T-helper 1 cell treated with Interleukin-12 subunit alpha and Interleukin-12 subunit beta and Interleukin-4 antibody, amounts not matched to agents 30 μg/mL and 1 μg/mL, for 36 hours (primary cell): ENCODE data around the gene GADL1.

Experiments used
- H3K27ac Mint-ChIP-seq: one replicate; pipeline ENCODE4 v1.8.0; 2021; ENCODE audit warnings: mild to moderate bottlenecking, mixed read lengths
- H3K27me3 Mint-ChIP-seq: one replicate; pipeline ENCODE4 v1.8.0; 2021; ENCODE audit warnings: low read depth, mixed read lengths
- H3K36me3 Mint-ChIP-seq: one replicate; pipeline ENCODE4 v1.8.0; 2021; ENCODE audit warnings: low read depth, mixed read lengths
- H3K4me1 Mint-ChIP-seq: one replicate; pipeline ENCODE4 v1.8.0; 2021; ENCODE audit warnings: low read depth, mixed read lengths
- H3K4me3 Mint-ChIP-seq: one replicate; pipeline ENCODE4 v1.8.0; 2021; ENCODE audit warnings: mild to moderate bottlenecking, moderate library complexity, mixed read lengths
- H3K9me3 Mint-ChIP-seq: one replicate; pipeline ENCODE4 v1.8.0; 2021; ENCODE audit warnings: mixed read lengths

The GADL1 gene

DNA sequence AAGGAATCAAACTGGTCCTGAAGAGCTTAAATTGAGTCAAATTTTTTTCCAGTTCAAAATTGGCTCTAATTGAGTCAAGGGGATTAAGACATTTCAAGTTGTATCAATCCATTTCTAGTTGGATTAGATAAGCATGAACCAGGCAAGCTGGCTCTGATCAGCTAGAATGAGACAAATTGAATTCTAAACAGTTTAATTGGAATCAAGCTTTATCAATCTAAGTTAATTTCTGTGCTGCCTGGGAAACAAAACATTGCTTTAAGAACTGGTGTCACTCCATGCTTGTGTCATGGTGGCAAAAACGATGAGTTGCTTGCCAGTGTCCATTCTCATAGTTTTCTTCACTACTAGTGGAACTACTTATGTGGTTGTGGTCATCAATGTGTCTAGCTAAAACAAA lies 171.2 kb downstream of the GADL1 start:
- peaks cover 6% of the 10 kb centered on the region for H3K27me3 Mint-ChIP-seq
- H3K36me3 Mint-ChIP-seq: peaks cover 2% of the 10 kb centered on the region
- H3K4me1 Mint-ChIP-seq: peaks cover 4% of the 10 kb centered on the region
- peaks cover 11% of the 10 kb centered on the region for H3K9me3 Mint-ChIP-seq
- H3K4me3 Mint-ChIP-seq: no peak overlapping the region
- no peak overlapping the region for H3K27ac Mint-ChIP-seq

DNA sequence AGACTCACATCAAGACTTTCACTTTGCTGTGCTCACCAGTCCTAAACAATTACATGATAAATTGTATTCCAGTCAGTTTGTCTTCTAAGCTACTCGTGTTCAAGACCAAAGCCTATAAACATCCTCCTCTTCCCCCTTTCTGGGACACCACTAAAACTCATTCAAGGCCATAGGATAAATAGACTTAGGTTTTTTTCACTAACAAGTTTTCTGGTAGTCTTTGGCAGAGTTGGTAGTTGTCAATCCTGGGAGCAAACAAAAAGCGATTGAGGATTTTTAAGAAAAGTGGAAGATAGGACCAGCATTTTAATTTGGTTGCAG lies 173.2 kb downstream of the GADL1 start:
- no peak overlapping the region for H3K4me3 Mint-ChIP-seq
- H3K36me3 Mint-ChIP-seq: peaks cover 2% of the 10 kb centered on the region
- H3K27me3 Mint-ChIP-seq: peaks cover 6% of the 10 kb centered on the region
- H3K27ac Mint-ChIP-seq: no peak overlapping the region
- H3K9me3 Mint-ChIP-seq: peaks cover 11% of the 10 kb centered on the region
- H3K4me1 Mint-ChIP-seq: peaks cover 4% of the 10 kb centered on the region

DNA sequence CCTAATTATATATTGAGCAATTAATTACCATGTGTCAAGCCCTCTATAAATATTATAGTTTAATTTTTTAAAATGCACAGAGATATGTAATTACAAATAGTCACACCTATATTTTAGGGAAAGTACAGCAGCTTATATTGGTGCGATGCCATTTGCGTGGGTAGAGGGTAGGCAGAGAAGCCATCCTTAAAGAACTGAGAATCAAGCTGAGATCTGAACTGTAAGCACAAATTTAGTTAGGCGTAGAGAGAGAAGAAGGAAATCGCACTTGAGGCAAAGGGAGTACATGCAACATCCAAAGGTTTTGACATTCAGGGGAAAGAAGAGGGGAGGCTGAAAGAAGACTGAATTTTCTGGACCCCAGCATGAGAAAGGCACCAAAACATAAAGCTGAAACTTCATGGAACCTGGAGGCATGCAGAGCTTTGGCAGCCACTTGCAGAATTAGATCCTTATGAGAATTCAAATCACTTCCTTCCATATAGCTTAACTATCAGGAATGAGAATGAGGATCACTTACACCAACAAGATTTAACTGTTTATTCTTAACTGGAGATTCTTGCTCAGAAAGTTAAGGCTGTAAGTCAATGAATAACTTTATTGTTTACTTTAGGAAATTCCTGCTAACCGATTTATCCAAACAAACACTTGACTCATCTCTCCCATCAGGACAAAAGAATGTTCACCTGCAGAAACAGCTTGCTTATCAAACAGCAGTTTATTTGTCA lies 173.7 kb downstream of the GADL1 start:
- H3K27ac Mint-ChIP-seq: no peak overlapping the region
- H3K4me3 Mint-ChIP-seq: no peak overlapping the region
- H3K27me3 Mint-ChIP-seq: peaks cover 6% of the 10 kb centered on the region
- H3K4me1 Mint-ChIP-seq: peaks cover 4% of the 10 kb centered on the region
- peaks cover 11% of the 10 kb centered on the region for H3K9me3 Mint-ChIP-seq
- peaks cover 2% of the 10 kb centered on the region for H3K36me3 Mint-ChIP-seq

DNA sequence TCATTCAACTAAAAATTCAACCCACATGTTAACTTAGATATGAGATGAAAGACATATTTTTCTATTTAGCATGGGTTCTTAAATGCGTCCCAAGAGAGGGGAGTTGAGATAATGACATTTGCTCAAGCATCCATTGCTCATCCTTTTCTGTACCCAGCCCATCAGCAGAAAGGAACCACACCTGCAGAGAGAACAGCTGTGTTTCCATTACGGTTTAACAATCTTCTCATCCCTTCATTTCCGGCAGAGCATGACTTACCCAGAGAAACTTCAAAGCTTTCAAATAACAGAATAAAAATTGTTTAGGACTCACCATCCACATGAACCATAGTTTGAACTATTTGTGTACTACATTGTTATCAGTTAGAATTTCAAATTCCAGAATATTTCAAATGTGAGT lies 174.9 kb downstream of the GADL1 start:
- H3K27me3 Mint-ChIP-seq: peaks cover 6% of the 10 kb centered on the region
- peaks cover 5% of the 10 kb centered on the region for H3K9me3 Mint-ChIP-seq
- peaks cover 2% of the 10 kb centered on the region for H3K36me3 Mint-ChIP-seq
- no peak overlapping the region for H3K4me3 Mint-ChIP-seq
- no peaks in the 10 kb centered on the region for H3K4me1 Mint-ChIP-seq
- no peak overlapping the region for H3K27ac Mint-ChIP-seq

DNA sequence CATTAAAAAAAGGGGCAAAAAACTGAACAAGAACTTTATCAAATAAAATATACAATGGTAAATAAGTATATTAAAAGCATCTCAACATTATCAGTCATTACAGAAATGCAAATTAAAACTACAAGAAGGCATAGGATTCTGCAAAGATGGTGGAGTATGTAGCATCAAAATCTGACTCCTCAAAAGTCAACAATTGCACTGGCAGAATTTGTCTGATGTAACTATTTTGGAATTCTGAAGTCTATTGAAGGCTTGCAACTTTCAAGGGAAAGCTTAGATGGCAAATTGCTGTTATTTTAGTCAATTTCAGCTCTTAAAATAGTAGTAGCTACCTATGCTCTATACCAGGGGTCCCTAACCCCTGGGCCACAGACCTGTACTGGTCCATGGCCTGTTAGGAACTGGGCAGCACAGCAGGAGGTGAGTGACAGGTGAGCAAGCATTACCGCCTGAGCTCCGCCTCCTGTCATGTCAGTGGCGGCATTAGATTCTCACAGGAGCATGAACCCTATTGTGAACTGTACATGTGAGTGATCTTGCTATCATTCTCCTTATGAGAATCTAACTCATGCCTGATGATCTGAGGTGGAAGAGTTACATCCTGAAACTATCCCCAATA lies 180.5 kb downstream of the GADL1 start:
- no peaks in the 10 kb centered on the region for H3K4me1 Mint-ChIP-seq
- no peaks in the 10 kb centered on the region for H3K36me3 Mint-ChIP-seq
- no peak overlapping the region for H3K4me3 Mint-ChIP-seq
- no peaks in the 10 kb centered on the region for H3K27me3 Mint-ChIP-seq
- H3K27ac Mint-ChIP-seq: no peak overlapping the region
- H3K9me3 Mint-ChIP-seq: no peaks in the 10 kb centered on the region

DNA sequence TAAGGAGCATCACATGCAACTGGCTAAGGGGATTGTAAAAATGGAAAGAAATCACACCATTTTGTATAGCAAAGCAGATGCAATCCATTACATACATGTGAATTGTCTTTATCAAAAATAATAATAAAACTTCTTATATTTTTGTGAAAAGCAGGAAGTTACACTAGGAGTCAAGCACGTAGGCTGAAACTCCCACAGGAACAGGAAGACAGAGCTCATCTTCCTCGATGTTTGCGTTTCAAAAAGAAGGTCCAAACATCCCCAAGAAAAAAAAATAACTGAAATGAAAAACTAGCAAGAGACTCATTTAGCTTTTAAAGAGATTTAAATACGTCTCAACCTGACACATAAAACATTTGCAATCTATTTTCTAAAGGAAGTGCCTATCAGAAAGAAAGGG lies 181.5 kb downstream of the GADL1 start:
- H3K9me3 Mint-ChIP-seq: no peaks in the 10 kb centered on the region
- H3K27ac Mint-ChIP-seq: no peak overlapping the region

DNA sequence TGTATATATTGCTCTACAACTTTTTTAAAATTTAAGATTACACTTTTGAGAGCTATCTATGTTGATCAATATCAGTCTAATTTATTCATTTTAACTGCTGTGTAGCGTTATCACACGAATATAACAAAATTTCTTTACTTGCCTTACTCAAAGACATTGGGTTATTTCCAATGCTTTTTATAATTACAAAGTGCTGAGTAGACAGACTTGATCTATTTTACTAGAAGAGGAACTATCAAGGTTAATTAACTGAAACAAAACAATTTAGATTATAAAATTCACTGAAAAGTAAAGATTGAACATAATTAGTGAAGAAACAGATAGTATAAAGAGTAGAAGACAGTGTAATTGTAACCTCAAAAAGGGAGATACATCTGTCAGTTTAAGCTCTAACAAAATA lies 182.6 kb downstream of the GADL1 start:
- Mint-ChIP-seq H3K27ac (no peak overlapping the region), H3K9me3 (peaks cover 4% of the 10 kb centered on the region), H3K4me1 (peaks cover 3% of the 10 kb centered on the region), H3K27me3 (no peaks in the 10 kb centered on the region), H3K4me3 (no peak overlapping the region), H3K36me3 (peaks cover 6% of the 10 kb centered on the region)

More for the DNA sequence above, 181.5 kb downstream of the GADL1 start:
- Mint-ChIP-seq H3K4me1 (peaks cover 3% of the 10 kb centered on the region), H3K36me3 (peaks cover 2% of the 10 kb centered on the region), H3K4me3 (no peak overlapping the region), H3K27me3 (no peaks in the 10 kb centered on the region)

DNA sequence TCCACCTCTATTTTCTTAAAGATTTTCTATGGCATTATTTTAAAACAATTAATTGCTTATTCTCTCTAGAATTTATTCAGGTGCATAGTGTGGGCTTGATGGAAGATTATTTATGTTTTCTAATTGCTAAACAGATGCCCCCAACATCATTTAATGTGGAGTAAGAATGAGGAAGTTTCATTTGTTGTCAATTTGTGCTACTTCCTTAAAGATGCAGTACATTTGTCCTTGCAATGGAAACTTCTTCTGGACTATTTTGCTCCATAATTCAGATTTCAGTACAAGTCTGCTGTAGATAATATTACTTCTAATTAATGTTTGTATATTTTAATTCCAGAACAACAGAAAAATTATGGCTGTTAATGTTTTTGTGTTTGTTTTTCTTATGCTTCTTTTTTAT lies 183.3 kb downstream of the GADL1 start:
- H3K4me3 Mint-ChIP-seq: no peak overlapping the region
- no peak overlapping the region for H3K27ac Mint-ChIP-seq
- H3K27me3 Mint-ChIP-seq: no peaks in the 10 kb centered on the region
- peaks cover 4% of the 10 kb centered on the region for H3K9me3 Mint-ChIP-seq
- peaks cover 3% of the 10 kb centered on the region for H3K4me1 Mint-ChIP-seq
- H3K36me3 Mint-ChIP-seq: peaks cover 11% of the 10 kb centered on the region

DNA sequence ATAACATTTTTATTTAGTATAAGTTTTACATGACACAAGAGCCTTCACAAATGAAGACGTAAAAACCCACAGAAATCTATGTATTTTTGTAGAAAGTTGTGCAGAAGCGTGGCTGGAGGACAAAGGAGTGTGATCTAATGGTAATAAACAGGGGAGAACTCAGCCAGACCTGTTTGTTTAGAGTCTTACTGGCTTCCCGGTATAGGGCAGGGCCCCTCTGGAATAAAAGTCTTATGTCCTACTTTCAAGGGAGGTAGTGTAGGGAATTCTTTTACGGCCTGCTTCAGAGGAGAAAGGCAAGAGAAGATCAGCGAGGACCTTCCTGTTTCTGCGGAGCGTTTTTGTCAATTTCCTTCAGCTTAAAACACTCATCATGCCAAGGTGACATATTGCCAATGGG lies 184.4 kb downstream of the GADL1 start:
- peaks cover 3% of the 10 kb centered on the region for H3K4me1 Mint-ChIP-seq
- H3K9me3 Mint-ChIP-seq: peaks cover 4% of the 10 kb centered on the region
- no peak overlapping the region for H3K4me3 Mint-ChIP-seq
- H3K27ac Mint-ChIP-seq: no peak overlapping the region
- no peaks in the 10 kb centered on the region for H3K27me3 Mint-ChIP-seq
- H3K36me3 Mint-ChIP-seq: peaks cover 14% of the 10 kb centered on the region

DNA sequence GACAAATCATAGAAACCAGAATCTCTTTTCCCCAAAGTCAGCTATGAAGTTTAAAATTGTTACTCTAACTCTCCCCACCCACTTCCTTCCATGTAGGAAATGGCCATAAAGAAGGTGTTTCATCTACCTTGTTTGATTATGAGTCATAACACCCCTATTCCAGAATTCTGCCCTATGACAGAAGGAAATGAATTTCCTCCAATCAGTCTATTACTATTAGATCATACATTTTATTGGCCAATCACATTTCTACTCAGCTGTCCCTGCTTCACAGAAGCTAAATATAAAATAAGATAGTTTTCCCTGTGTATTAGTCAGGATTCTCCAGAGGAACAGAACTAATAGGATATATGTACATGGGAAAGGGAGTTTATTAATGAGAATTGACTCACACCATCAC lies 186.0 kb downstream of the GADL1 start:
- peaks cover 14% of the 10 kb centered on the region for H3K36me3 Mint-ChIP-seq
- H3K4me1 Mint-ChIP-seq: peaks cover 3% of the 10 kb centered on the region
- H3K9me3 Mint-ChIP-seq: peaks cover 4% of the 10 kb centered on the region
- no peak overlapping the region for H3K4me3 Mint-ChIP-seq
- no peak overlapping the region for H3K27ac Mint-ChIP-seq
- no peaks in the 10 kb centered on the region for H3K27me3 Mint-ChIP-seq

DNA sequence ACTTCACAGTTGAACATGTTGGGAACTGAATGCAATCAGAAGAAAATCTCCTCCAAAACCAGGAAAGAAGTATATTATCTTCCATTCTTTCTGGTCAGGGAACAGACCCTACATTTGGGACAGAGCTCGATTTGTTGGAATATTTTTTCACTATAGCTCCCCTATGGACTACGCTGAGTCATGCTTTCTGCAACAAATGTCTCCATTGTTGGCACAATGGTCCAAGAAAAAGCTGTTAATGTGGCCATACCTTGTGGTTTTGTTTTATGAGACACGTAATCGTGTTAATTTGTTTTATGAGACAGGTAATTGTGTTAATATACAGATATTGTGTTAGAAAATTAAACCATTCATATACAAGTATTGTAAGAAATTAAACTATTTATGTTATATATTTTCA lies 186.6 kb downstream of the GADL1 start:
- no peak overlapping the region for H3K27ac Mint-ChIP-seq
- peaks cover 3% of the 10 kb centered on the region for H3K4me1 Mint-ChIP-seq
- no peaks in the 10 kb centered on the region for H3K27me3 Mint-ChIP-seq
- H3K36me3 Mint-ChIP-seq: peaks cover 16% of the 10 kb centered on the region
- no peak overlapping the region for H3K4me3 Mint-ChIP-seq
- H3K9me3 Mint-ChIP-seq: peaks cover 4% of the 10 kb centered on the region

DNA sequence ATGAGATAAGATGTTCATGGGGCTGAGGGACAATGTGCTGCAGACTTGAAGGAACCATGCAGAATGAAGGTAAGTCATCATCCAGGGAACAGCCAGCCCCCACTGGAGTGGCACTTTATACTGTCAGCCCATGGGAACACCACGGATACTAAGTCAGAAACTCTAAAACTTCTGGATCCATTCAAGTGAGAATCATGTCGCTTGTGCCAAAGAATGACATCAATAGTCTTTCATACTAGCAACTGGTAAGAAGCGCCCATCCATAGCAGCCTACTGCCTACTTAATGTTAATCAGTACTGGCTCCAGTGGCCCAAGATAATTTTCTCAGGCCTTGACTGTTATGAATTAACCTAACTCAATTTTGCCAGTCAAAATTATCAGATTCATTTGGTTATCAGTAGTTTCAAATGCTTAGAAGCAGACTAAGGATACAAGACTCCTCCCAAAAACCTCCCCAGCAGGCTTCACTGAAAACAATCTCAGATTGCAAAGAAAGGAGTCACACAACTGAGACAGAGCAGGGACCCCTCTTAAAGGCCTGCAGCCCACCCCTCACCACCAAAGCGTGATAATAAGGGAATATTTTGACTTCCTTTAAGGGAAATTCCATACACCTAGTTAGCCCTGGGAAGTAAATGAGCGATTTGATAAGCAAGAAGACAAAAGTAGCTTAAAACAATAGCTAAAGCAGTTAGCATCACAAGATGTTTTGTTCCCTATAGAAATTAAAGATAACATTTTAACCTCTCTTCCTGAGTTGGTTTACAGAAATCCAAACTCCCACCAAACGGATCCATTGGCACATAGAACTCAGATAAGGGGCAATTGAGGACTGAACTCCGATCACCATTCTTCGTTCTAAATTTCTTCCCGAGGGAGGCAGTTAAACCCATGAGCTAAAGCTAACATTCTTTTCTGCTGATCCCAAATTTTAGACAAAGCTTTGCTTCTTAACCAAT lies 189.2 kb downstream of the GADL1 start:
- no peak overlapping the region for H3K4me3 Mint-ChIP-seq
- H3K36me3 Mint-ChIP-seq: peaks cover 24% of the 10 kb centered on the region
- peaks cover 4% of the 10 kb centered on the region for H3K9me3 Mint-ChIP-seq
- no peaks in the 10 kb centered on the region for H3K27me3 Mint-ChIP-seq
- no peak overlapping the region for H3K27ac Mint-ChIP-seq
- peaks cover 6% of the 10 kb centered on the region for H3K4me1 Mint-ChIP-seq

DNA sequence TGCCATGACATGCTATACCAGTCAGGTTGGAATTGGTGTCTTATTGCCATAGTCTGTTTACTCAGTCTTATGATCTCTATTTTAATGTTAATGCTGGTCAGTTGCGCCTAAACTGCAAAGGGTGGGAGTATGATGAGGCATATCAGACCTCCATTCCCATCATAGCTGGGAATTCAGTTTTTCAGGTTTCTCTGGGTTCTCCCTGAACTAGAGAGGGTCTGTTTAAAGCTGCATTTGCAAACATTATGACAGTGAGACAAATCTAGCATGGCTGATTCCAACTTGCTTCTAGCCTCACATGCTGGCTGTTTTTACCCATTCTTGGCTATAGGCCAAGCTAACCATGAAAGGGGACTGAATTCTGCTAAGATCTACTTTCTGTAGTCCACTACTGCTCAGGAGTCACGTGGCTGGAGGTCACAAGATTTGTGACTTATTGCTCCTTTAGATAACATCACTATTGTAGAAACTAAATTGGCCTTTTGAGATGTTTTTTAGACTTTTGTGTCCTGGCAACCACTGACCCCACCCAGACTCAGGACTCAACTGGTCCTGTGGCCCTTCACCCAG lies 191.5 kb downstream of the GADL1 start:
- Mint-ChIP-seq H3K4me1 (peaks cover 5% of the 10 kb centered on the region), H3K36me3 (peaks cover 33% of the 10 kb centered on the region), H3K27me3 (no peaks in the 10 kb centered on the region), H3K27ac (no peak overlapping the region), H3K4me3 (no peak overlapping the region), H3K9me3 (peaks cover 4% of the 10 kb centered on the region)

DNA sequence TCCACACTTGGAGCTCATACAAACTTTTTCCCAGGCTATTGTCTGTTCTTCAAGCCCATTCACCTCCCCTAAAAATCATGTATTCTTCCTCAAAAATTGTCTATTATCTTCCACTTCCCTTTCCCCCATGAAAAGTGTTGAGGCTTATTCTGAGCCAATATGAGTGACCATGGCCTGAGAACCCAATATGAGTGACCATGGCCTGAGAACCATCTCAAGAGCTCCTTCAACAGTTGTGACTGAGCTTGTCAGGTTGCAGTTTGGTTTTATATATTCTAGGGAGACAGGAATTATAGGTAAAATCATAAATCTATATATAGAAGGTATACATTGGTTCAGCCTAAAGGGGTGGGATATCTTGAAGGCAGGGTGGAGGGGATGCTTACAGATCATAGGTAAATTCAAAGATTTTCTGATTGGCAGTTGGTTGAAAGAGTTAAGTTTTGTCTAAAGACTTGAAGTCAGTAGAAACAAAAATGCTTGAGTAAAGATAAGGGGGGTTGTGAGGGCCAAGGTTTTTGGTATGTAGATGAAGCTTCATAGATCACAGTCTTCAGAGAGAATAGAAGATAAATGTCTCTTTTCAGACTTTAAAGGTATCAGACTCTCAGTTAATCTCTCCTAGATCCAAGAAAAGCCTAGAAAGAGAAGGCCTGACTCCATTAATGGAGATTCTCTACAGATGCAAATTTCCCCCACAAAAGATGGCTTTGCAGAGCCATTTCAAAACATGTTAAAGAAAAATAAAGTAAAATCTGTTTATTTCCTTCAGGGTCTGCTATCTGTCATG lies 192.2 kb downstream of the GADL1 start:
- Mint-ChIP-seq H3K36me3 (peaks cover 34% of the 10 kb centered on the region), H3K27me3 (no peaks in the 10 kb centered on the region), H3K27ac (no peak overlapping the region), H3K9me3 (peaks cover 3% of the 10 kb centered on the region), H3K4me3 (no peak overlapping the region), H3K4me1 (peaks cover 5% of the 10 kb centered on the region)
